GM19395 (cell line): ENCODE measurements around the gene R3HDM4.
"Not testable (repeated sequence)": the region's sequence is repeated elsewhere in the genome, so short reads cannot be mapped to it uniquely, and the experiment has no call there.

Experiments used
- ATAC-seq: cut with Tn5 transposase; IDR thresholded peaks from one replicate; pipeline ENCODE4 v1.9.1; 2021; ENCODE audit warnings: mild to moderate bottlenecking, moderate library complexity; ENCODE audit not compliant: unreplicated experiment

R3HDM4 gene

DNA sequence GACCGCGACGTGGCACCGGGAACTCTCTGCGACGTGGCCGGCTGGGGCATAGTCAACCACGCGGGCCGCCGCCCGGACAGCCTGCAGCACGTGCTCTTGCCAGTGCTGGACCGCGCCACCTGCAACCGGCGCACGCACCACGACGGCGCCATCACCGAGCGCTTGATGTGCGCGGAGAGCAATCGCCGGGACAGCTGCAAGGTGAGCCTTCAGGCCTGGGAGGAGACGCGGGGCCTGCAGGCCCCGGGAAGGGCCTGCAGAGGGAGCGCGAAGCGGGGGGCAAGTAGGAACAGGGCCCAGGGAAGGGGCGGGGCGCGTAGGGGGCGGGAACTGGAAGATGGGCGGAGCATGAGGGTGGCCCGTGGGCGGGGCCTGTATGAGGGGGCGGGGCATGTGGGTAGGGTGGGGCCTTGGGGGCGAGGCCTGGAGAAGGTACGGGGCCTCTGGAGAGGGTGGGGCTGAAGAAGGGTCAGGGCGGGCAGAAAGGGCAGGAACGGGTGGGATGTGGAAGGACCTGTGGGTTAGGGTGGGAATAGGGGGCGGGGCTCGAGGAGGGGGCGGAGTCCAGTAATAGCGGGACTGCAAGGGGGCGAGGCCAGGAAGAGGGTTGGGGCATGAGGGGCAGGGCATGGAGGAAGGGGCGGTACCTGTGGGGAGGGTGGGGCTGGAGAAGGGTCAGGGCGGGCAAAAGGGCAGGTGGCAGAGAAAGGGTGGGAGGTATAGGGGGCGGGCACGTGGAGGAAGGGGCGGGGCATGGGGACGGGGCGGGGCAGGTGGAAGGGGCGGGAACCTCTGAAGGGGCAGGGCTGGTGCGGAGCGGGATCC lies 51.1 kb downstream of the R3HDM4 start:
- ATAC-seq = no peak

DNA sequence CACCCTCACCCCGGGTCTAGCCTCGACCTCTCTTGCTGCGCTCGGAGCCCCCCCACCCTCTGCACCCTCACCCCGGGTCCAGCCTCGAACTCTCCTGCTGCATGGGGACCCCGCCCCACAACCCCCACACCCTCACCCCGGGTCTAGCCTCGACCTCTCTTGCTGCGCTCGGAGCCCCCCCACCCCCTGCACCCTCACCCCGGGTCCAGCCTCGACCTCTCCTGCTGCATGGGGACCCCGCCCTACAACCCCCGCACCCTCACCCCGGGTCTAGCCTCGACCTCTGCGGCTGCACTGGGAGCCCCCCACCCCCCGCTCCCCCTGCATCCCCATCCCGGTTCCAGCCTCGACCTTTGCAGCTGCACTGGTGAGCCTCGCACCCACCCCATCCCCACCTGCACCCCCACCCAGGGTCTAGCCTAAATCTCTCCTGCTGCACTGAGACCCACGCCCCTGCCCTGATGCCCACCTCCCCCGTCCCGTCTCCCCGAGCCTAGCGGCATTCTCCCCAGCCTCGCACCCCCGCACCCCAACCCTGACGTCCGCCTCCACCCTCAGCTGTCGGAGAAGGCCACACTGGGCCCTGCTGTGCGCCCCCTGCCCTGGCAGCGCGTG lies 51.8 kb downstream of the R3HDM4 start:
- ATAC-seq = no peak

DNA sequence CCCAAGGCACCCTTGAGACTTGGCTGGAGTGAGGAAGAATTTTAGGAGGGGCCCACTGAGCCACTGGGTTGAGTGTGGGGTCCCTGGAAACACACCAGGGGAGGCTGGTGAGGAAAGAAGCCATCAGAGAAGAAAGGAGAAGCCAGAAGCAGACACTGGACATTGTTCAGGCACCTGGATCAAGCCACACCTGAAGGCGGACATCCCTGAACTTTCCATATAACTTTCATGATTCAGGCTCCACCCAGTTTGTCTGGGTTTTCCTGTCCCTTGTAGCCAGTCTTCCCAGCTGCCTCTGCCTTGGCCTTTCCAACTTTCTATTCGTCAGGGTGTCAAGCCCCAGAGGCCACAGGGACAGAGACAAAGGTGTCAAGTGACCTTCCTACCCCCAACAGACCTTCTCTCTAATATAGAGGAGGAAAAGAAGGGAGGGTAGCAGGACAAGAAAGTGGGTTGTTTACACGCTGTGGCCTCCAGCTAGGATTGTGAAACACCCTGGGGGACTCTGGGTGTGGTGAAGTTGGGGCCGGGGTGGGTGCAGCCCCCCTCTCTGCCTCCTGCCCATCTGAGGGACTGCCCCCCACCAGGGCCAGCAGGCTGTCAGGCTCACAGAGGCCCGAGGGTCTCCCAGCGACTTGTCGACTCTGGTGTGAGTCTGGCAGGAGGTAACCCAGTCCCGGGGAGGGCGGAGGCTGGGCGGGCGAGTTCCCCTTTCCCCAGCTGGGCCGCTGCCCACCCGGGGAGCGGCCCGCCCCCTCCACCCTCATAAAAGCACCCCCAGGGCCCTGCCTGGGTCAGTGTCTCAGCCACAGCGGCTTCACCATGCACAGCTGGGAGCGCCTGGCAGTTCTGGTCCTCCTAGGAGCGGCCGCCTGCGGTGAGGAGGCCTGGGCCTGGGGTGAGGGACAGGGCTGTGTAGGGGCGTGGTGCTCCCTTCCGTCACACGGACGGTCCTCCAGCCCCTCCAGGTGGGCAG lies 53.9 kb downstream of the R3HDM4 start, which contains the start of gene CFD:
TSS of gene CFD (plus strand) at position 797 of the 976 bp plus-strand sequence. CDS start at position 823, 26 bp downstream.
- ATAC-seq = no peak

DNA sequence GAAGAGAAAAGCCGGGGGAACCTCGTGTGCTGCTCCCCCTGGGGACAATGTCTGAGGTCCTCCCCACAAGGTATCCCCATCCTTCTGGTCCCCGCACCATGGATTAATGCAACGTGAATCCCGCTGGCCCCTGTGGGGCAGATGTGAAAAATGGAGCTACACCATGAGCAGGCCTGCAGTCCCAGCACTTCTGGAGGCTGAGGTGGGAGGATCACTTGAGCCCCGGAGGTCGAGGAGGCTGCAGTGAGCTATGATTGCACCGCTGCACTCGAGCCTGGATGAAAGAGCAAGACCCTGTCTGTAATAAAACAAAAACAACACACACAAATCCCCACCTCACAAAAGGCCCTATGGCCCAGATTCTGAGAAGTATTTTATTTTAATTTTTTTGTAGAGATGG lies 54.7 kb downstream of the R3HDM4 start:
- ATAC-seq = no peak

DNA sequence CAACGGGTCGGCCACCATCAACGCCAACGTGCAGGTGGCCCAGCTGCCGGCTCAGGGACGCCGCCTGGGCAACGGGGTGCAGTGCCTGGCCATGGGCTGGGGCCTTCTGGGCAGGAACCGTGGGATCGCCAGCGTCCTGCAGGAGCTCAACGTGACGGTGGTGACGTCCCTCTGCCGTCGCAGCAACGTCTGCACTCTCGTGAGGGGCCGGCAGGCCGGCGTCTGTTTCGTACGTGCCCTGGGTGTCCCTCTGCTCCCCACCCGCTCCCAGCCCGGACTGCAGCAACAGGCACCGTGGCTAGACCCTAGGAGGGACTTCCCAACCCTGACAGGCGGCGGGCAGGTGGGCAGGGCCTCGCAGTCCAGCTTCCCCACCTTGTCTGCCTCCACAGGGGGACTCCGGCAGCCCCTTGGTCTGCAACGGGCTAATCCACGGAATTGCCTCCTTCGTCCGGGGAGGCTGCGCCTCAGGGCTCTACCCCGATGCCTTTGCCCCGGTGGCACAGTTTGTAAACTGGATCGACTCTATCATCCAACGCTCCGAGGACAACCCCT lies 57.4 kb downstream of the R3HDM4 start:
- no peak for ATAC-seq

DNA sequence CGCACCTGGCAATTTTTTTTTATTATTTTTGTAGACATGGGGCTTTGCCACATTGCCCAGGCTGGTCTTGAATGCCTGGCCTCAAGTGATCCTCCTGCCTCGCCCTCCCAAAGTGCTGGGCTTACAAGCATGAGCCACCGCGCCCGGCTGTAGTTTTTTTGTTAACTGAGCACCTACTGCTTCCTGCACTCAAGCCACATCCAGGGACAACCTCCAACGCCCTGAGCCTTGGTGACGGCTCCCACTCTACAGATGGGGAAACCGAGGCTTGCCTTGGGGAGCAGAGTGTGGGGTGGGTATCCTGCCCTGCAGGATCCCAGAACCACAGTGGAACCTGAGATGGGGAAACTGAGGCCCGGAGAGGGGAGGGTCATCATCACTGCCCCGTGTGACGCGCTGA lies 57.9 kb downstream of the R3HDM4 start:
- ATAC-seq = no peak

DNA sequence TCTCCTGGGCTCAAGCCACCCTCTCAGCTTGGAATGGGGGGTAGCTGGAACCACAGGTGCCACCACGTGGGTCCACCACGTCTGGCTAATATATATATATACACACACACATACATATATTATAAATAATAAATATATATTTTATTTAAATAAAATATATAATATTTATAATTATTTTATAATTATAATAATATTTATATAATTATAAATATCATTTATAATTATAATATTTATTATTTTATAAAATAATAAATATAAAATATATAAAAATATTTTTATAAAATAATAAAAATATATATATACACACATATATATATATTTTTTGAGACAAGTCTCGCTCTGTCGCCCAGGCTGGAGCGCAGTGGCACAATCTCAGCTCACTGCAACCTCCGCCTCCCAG lies 58.5 kb downstream of the R3HDM4 start:
- ATAC-seq = no peak

DNA sequence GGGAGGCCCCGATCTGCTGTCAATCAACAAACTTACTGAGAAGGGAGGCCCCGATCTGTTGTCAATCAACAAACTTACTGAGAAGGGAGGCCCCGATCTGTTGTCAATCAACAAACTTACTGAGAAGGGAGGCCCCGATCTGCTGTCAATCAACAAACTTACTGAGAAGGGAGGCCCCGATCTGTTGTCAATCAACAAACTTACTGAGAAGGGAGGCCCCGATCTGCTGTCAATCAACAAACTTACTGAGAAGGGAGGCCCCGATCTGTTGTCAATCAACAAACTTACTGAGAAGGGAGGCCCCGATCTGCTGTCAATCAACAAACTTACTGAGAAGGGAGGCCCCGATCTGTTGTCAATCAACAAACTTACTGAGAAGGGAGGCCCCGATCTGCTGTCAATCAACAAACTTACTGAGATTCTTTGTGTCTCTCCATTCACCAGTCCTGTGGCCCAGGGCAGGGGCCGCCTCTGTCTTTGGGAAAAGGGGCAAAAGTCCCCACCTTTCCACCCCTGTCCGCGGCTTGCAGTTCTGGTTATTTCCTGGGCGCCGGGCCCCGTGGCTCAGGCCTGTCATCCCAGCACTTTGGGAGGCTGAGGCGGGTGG lies 59.3 kb downstream of the R3HDM4 start:
- ATAC-seq = not testable (repeated sequence)

DNA sequence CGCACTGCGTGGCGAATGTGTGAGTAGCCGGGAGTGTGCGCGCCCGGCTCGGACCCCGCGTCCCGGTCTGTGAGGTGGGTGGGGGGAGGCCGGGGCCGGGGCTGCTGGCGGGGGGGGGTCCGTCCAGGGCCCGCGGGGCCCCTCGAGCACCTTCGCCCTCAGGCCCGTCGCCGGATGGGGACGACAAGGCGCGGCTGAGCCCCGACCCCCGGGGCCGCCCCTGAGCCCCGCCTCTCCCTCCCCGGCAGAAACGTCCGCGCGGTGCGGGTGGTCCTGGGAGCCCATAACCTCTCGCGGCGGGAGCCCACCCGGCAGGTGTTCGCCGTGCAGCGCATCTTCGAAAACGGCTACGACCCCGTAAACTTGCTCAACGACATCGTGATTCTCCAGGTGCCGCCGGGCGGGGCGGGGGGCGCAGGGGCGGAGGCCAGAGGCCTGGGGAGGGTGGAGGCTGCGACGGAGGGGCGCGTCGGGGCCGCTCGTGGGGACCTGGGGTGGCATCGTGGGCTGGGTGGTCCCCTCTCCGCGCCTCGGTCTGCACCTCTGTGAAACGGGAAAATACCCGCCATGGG lies 59.9 kb downstream of the R3HDM4 start:
- no peak for ATAC-seq

DNA sequence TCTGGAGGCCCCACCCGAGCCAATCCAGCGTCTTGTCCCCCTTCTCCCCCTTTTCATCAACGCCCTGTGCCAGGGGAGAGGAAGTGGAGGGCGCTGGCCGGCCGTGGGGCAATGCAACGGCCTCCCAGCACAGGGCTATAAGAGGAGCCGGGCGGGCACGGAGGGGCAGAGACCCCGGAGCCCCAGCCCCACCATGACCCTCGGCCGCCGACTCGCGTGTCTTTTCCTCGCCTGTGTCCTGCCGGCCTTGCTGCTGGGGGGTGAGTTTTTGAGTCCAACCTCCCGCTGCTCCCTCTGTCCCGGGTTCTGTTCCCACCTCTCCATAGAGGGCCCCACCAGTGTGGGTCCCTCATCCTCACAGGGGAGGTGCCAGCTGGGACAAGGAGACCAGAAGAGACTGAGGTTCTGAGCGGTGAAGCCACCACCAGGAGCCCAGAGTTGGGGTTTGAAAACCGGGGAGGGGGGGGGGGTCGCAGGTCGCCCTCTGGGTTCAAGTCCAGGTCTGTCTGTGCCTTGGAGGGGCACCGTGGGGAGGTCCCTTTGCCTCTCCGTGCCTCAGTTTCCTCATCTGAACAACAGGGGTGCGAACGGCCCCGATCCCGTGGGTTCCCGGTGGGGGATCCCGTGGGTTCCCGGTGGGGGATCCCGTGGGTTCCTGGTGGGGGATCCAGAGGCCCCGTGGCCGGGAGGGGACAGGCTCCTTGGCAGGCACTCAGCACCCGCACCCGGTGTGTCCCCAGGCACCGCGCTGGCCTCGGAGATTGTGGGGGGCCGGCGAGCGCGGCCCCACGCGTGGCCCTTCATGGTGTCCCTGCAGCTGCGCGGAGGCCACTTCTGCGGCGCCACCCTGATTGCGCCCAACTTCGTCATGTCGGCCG lies 60.6 kb downstream of the R3HDM4 start, which contains the start of gene ELANE:
TSS of gene ELANE (plus strand) at position 168 of the 878 bp plus-strand sequence. CDS start at position 194, 26 bp downstream.
- ATAC-seq = no peak

DNA sequence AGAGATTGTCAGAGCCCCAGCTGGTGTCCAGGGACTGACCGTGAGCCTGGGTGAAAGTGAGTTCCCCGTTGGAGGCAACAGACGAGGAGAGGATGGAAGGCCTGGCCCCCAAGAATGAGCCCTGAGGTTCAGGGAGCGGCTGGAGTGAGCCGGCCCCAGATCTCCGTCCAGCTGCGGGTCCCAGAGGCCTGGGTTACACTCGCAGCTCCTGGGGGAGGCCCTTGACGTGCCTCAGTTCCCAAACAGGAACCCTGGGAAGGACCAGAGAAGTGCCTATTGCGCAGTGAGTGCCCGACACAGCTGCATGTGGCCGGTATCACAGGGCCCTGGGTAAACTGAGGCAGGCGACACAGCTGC lies 62.1 kb downstream of the R3HDM4 start:
- ATAC-seq = no peak

DNA sequence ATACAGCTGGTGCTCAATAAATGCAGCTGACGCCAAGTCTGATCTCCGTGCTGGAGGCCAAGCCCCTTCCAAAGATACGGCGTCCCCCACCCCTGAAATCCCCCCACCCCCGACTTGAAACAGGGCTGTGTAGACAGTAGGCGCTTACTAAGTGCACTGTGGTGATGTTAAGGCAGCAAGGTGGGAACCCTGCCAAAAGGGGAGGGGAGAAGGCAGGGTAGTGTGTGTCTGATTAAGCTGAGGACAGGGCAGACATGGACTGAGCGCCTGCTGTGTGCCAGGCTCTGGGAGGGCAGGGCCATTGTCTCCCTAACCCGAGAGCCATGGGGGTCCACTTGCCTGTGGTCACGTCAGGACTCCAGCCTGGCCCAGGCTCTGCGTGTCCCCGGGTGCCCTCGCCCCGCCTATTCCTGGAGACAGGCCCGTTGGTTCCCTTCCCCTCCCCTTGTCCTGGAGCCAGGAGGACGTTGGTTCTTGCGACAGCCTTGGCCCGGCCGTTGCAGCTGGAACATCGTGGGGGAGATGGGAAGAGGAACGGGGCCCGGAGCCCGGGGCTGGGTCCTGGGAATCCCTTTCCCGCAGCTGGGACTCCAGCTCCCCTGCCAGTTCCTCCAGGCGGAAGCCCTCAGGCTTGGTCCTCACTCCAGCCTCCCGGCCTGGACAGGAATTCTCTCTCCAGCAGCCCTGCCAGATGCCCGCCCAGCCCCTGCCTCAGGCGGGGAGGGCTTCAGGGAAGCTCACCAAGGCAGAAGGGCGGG lies 62.6 kb downstream of the R3HDM4 start:
- ATAC-seq = no peak

DNA sequence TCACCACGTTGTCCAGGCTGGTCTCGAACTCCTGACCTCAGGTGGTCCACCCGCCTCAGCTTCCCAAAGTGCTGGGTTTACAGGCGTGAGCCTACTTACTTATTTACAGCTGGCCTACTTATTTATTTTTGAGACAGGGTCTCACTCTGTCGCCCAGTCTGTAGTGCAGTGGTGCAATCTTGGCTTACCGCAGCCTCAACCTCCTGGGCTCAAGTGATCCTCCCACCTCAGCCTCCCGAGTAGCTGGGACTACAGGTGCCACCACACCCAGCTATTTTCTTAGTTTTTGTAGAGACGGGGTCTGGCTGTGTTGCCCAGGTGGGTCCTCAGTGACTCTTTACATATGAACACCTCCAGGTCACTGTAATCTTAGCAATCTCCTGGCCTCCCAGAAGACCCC lies 63.8 kb downstream of the R3HDM4 start:
- not testable (repeated sequence) for ATAC-seq

DNA sequence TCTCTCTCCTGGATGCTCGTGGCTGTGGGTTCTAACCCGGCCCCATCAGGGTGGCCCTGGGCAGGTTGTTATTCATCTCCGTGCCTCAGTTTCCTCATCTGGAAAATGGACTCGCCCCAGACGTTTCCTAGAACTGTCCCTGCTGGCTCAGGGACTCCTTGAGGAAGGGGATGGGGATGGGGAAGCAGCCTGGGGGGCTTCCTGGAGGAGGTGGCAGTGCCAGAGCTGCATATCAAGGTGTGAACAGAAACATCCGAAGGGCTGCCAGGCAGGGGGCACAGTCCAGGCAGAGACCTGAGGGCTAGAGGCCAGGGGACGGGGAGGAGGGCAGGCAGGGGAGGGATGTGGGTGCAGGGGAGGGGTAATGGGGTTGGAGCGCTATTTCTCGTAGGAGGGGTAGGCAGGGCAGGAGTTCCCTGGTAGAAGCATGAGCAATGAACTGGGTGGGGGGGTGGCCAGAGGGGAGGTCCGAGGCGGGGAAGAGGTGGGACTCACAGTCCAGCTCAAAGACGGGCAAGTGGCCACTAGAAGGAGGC lies 64.6 kb downstream of the R3HDM4 start:
- no peak for ATAC-seq
